ENCODE results near the gene EYS.

The EYS gene

GRCh38 chr6:65081756-65082155 lies 625.3 kb downstream of the EYS start:
- no peak for DNase-seq (ENCODE audit: low read depth)
- H3K4me3 ChIP-seq (ENCODE audit: control insufficient read depth, low read depth, low read length): no peak overlapping the region

DNA sequence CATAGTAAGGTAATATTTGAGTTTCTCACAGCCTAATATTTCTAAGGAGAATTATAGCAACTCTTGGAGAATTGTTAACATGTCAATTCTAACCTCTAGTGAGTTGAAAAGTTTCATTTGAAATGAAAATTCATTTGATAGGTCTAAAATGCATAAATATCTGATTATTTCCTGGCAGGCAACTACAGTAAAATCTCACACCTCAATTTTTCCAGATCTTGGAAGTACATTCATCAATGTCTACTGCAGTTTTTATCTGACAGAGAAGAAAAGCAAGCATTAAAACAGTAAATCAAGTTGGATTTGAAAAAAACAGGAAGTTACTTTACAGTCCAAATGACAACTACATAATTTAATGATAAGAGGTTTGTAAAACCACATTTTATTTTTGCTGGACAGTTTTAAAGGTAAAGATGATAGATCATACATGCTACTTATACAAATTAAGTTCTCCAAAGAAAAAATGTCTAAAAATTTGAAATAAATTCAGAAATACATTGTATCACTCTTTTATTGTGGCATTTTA lies 631.3 kb downstream of the EYS start:
- H3K4me3 ChIP-seq (ENCODE audit: control insufficient read depth, low read depth, low read length): no peak overlapping the region
- TF ChIP-seq, protein P1, sequence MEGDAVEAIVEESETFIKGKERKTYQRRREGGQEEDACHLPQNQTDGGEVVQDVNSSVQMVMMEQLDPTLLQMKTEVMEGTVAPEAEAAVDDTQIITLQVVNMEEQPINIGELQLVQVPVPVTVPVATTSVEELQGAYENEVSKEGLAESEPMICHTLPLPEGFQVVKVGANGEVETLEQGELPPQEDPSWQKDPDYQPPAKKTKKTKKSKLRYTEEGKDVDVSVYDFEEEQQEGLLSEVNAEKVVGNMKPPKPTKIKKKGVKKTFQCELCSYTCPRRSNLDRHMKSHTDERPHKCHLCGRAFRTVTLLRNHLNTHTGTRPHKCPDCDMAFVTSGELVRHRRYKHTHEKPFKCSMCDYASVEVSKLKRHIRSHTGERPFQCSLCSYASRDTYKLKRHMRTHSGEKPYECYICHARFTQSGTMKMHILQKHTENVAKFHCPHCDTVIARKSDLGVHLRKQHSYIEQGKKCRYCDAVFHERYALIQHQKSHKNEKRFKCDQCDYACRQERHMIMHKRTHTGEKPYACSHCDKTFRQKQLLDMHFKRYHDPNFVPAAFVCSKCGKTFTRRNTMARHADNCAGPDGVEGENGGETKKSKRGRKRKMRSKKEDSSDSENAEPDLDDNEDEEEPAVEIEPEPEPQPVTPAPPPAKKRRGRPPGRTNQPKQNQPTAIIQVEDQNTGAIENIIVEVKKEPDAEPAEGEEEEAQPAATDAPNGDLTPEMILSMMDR (conservative IDR thresholded peaks at IDR 0.05; ENCODE audit: control insufficient read depth, insufficient read depth, low read depth, low read length): no peak
- no peak for DNase-seq (ENCODE audit: low read depth)

More at GRCh38 chr6:65081756-65082155, 625.3 kb downstream of the EYS start:
- TF ChIP-seq, protein P1 (conservative IDR thresholded peaks at IDR 0.05; ENCODE audit: control insufficient read depth, insufficient read depth, low read depth, low read length): no peak

- TF ChIP-seq, protein P1 (conservative IDR thresholded peaks at IDR 0.05; ENCODE audit: control insufficient read depth, insufficient read depth, low read depth, low read length): no peak
- H3K4me3 ChIP-seq (ENCODE audit: control insufficient read depth, low read depth, low read length): no peak overlapping the region
- no peak for DNase-seq (ENCODE audit: low read depth)
Observed at GRCh38 chr6:65072500-65072899, 634.5 kb downstream of the EYS start.

DNA sequence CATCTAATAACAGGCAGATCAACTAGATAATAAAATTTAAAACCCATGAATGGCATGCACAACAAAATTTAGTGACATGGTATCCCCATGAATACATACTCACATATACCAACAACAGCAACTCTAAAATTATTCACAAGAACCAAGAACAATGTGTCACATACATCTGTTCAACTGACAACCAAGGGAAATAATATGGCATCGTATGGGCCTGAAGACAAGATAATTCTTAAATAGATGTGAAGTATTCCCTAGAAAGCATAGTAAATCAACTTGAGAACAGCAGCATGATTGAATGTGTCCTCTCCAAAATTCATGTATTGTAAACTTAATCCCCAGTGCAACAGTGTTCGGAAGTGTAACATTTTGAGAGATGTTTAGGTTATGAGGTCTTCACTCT lies 635.5 kb downstream of the EYS start:
- no peak overlapping the region for H3K4me3 ChIP-seq (ENCODE audit: control insufficient read depth, low read depth, low read length)
- no peak for DNase-seq (ENCODE audit: low read depth)
- TF ChIP-seq, protein P1 (conservative IDR thresholded peaks at IDR 0.05; ENCODE audit: control insufficient read depth, insufficient read depth, low read depth, low read length): no peak

DNA sequence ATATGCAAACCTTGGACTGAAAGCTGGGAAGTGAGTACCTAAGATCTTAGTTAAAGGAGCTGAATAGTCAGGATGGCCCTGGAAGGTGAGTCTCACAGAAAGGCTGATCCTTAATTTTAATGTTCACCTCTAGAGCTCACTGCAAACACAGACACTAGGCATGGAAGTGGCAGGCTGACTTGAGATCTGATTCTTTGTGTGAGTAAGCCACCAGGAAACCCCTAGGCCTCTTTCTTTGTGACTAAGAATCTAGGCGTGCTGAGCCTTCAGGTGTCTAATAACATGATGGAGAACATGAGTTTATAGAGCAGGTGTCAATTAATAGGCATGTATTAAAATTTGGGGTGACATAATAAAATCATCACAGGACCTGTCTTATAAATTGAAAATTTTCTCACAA lies 642.2 kb downstream of the EYS start:
- TF ChIP-seq, protein P1 (conservative IDR thresholded peaks at IDR 0.05; ENCODE audit: control insufficient read depth, insufficient read depth, low read depth, low read length): no peak
- no peak overlapping the region for H3K4me3 ChIP-seq (ENCODE audit: control insufficient read depth, low read depth, low read length)

GRCh38 chr6:65059568-65059967 lies 647.5 kb downstream of the EYS start:
- no peak for DNase-seq (ENCODE audit: low read depth)
- no peak overlapping the region for H3K4me3 ChIP-seq (ENCODE audit: control insufficient read depth, low read depth, low read length)
- TF ChIP-seq, protein P1 (conservative IDR thresholded peaks at IDR 0.05; ENCODE audit: control insufficient read depth, insufficient read depth, low read depth, low read length): no peak

More for the DNA sequence above, 642.2 kb downstream of the EYS start:
- DNase-seq (ENCODE audit: low read depth): no peak

- TF ChIP-seq, protein P1 (conservative IDR thresholded peaks at IDR 0.05; ENCODE audit: control insufficient read depth, insufficient read depth, low read depth, low read length): no peak
- no peak for DNase-seq (ENCODE audit: low read depth)
- H3K4me3 ChIP-seq (ENCODE audit: control insufficient read depth, low read depth, low read length): no peak overlapping the region
Observed at GRCh38 chr6:65055545-65055944, 651.5 kb downstream of the EYS start.

All from fibroblast of mammary gland (primary cell).